GM18517 (cell line): Measurements from ENCODE around the gene CFAP68.
"Not testable (repeated sequence)": the region's sequence is repeated elsewhere in the genome, so short reads cannot be mapped to it uniquely, and the experiment has no call there.

Experiments used
- ATAC-seq: cut with Tn5 transposase; IDR thresholded peaks from one replicate; pipeline ENCODE4 v1.9.1; 2021; ENCODE audit warnings: mild to moderate bottlenecking, moderate library complexity; ENCODE audit not compliant: unreplicated experiment

CFAP68 gene

DNA sequence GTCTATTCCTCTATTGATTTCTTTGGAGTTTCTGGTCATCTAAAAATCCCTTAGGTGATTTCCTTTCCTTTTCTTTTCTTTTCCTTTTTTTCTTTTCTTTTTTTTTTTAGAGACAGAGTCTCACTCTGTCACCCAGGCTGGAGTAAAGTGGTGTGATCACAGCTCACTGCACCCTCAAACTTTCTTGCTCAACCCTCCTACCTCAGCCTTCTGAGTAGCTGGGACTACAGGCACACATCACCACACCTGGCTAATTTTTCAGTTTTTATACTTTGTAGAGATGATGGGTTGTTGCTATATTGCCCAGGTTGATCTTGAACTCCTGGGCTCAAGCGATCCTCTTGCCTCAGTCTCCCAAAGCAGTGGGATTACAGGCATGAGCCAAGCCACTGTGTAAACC, 37.4 kb downstream of the CFAP68 start:
- no peak for ATAC-seq

DNA sequence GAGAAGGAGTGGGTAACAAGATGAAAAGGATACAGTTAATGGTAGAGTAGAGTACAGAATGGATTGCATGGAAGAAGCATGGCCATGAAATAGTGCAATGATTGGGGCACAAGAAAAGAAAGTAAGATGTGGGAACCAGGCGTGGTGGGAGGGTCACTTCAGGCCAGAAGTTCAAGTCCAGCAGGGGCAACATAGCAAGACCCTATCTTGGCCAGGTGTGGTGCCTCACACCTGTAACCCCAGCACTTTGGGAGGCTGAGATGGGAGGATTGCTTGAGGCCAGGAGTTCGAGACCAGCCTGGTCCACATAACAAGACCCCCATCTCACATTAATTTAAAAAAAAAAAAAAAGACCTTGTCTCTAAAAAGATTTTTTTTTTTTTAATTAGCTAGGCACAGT, 38.0 kb downstream of the CFAP68 start:
- no peak for ATAC-seq

DNA sequence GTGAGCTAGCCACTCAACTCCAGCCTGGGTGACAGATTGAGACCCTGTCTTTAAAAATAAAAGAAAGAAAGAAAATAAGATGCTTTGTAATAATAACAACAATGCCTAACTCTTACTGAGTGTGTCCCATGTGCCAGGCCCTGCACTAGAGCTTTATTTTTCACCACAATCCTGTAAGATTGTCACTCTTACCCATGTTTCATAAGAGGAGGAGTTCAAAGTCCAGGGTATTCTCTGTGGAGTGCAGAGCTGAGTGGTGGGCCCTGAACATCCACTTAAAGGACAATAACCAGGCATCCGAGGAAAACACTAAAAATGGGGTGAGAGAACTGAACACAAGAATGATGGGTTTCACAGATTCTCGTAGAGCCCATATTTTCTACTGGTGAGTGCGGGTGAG, 38.4 kb downstream of the CFAP68 start:
- no peak for ATAC-seq

DNA sequence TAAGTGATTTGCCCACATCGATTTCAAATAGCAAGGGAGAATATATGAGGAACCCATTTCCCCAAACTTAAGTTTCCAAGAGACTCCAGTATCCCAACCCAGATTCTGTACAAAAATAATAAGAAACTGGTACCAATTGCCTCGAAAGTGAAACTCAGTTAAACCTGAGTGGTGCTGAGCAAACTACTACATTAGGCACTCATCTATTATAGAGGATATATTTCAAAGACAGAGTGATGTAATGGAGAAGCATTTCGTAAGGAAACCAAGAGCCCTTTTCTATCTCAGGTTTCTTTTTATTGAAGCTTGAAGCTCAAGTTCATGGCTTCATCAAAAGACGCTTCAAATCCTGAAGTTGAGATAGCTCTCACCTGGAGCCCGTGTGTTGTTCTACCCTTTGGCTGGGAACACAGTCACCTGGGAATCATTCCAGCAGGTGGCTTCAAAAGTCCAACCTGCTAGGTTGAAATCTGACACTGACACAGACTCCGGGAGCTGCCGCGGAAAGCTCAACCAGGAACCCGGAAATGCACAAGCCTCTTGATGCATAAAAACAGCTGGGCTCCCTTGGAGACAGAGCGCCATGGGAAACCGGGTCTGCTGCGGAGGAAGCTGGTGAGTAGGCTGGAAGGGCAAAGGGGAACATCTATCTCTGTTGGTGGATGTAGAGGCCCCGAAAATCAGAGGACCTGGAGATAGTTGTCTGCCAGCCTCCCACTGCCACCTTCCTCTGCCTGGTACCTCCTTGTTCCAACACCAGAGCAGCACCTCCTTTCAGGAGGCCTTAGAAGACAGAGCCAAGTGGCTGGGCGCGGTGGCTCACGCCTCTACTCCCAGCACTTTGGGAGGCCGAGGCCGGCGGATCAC, 39.3 kb downstream of the CFAP68 start, which contains the start of gene C11orf52:
TSS of gene C11orf52 (plus strand) at position 524 of the 867 bp plus-strand sequence. CDS start at position 584, 60 bp downstream.
- no peak for ATAC-seq

DNA sequence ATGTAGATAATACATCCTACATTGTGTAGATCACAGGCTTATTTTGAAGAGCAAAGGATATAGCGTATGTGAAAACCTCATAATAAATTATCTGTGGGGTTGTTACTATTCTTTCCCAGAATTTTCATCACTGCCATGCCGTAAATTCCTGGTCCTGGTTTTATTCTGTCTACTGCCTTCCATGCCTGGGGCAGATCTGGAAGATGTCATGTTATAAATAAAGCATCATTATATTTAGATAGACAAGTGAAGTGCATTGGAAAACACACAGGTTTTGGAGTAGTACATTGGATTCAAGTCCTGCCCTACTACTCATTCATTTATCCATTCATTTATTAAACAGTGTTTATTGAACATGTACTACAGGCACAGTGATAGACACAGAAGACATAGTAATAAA, 41.6 kb downstream of the CFAP68 start:
- ATAC-seq: no peak

DNA sequence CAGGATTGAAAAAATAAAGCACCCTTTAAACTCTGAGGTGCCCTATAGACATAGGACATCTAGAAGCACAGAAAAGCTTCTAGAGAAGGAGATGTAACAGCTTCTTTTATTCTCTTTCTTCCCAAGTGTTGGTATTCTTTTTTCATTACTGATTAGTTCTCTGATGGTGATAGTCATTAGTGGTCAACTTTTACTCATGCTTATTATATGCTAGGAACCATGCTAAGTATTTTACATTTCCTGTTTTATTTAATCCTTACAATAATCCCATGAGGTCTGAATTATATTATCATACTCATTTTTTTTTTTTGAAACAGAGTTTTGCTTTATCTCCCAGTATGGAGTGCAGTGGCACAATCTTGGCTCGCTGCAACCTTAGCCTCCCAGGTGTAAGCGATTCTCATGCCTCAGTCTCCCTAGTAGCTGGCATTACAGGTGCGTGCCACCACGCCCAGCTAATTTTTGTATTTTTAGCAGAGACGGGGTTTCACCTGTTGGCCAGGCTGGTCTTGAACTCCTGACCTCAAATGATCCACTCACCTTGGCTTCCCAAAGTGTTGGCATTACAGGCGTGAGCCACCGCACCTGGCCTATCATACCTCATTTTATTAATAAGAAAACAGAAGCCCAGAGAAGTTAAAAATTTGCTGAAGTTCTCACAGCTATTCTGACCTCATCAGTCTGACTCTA, 42.3 kb downstream of the CFAP68 start:
- ATAC-seq: no peak

DNA sequence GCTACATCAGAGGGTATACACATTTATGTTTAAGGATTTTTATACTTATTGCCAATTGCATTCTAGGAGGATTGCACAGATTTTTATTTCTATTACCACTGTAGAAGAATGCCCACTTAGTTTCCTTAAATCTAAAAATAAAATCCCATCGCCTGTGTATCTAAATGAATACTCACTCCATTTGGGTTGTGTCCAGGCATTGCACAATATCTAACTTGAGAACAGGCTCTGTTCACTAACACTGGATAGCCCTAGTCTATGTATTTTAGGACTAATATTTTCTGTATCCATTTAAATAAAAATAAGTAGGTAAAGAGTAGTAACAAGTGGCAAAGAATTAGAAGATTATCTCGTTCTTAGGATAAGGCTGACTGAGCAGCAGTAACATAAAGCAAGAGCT, 43.5 kb downstream of the CFAP68 start:
- no peak for ATAC-seq

DNA sequence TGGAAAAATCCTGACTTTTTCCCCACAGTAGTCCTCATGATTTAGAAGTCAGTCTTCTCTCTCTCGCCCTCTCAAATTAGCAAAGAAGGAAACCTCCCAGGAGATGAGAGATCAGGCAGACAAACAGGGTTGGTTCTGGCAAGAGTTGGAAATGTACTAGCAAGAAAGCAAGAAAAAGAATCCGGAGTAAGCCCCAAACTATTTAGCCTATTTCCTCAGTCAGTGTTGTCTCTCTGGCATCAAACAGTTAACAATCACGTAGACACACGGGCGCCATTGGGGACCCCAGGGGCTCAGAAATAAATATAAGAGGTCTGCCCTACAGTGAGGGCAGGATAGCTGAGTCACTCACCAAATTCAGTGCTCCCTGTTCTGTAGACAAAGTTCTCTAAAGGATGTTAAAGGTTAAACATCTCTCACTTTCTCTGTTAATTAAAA, 44.0 kb downstream of the CFAP68 start:
- no peak for ATAC-seq

DNA sequence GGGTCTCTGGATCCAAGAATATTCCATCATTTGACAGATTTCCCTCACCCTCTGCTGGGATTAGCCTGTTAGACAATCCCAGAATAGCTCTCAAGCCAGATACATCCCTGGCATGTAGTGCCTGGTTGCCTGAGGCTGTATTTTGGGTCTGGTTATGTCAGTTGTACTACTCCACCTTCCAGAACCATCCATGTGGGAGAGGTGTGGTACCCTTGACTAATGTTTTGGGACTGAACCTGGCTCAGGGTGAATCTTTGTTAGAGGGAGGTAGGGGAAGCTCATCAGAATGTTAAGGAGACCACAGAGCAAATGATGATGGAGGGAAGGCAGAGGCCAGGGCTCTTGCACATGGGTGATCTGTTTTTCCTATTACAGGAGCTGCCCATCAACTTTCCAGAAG, 44.6 kb downstream of the CFAP68 start:
- ATAC-seq: no peak

DNA sequence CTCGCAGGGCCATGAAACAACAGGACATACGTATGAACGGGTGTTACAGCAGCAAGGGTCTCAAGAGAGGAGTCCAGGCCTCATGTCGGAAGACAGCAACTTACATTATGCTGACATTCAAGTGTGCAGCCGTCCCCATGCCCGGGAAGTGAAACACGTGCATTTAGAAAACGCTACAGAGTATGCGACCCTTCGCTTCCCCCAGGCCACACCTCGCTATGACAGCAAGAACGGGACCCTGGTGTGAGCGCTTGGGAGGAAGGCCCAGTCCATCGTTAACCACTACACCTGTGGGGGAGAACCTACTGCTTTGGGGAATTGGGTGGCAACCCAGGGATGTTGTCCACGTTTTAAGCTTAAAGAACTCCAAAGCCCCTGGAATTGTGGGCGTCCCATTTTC, 46.6 kb downstream of the CFAP68 start:
- ATAC-seq: no peak

DNA sequence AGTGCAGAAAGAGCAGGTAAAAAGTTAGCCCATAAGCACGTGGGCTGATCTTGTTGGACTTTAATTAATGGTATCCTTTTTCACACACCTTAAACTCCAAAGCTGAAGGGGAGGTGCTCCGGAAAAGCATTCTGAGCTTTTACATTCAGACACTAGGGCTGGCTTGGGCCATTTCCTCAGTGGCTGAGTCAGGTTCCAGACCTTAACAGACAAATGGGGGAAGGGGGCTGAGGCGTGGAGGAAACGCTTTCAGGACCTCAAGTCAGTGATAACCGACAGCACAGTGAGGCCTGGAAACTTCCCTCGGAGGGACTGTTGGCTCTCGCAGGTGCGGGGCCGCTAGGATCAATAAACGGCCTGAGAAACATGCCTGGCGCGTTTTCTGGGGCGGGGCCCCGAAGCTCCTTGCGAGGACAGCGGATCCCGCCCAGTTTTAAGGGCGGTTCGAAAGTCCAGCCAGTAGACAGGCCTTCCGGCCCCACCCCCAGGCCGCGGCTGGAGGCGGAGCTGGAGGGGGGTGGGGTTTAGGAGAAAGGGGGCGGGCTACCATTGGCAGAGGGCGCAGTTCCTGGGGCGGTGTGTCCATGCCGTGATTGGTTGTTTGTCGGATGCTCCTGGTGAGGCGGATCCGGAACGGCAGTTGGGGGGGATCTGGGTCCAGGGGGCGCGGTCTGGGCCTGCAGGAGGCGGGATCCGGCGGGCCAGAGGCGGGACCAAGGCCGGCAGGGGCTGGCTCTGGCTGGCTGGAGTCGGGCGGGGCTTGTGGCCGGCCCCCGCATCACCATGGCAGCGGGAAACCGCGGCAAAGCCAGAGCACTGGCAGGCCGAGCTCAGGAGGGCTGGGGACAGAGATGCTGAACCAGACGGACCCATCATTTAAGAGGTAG, 47.4 kb downstream of the CFAP68 start:
- peak; percentile 78 for ATAC-seq

DNA sequence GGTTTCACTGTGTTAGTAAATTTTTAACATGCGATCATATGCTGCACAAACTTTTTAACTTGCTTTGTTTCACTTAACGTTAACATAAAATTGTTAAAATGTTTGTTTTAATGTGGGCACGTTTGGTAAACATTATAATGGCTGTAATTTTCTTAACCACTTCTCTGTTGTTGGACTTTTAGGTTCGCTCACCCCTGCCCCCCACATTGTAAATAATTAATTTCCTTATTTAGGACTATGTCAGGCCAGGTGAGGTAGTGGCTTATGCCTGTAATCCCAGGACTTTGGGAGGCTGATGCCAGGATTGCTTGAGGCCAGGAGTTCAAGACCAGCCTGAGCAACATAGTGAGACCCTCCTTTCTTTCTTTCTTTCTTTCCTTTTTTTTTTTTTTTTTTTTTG, 51.1 kb downstream of the CFAP68 start:
- ATAC-seq: no peak

DNA sequence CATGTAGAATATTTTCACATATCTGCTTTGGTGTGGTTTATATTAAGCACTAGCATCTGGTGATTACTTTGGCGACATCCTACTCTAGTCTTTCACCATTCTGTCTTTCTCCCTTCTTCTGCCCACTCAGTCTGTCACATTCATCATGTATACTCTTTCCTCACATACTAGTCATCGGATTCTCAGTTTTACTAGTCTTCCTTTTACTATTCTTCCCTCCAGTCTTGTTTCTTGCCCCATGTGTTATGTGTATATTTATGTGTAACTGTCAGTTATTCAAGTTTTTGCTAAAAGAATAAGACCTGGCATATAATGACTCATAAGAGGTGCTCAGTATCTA, 53.2 kb downstream of the CFAP68 start:
- no peak for ATAC-seq

DNA sequence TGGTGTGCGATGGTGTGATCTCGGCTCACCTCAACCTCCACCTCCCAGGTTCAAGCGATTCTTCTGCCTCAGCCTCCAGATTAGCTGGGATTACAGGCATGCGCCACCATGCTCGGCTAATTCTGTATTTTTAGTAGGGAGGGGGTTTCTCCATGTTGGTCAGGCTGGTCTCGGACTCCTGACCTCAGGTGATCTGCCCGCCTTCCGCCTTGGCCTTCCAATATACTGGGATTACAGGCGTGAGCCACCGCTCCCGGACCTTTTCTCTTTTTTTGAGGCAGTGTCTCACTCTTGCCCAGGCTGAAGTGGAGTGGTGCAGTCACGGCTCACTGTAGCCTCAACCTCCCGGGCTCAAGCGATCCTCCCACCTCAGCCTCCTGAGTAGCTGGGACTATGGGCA, 53.8 kb downstream of the CFAP68 start:
- ATAC-seq: not testable (repeated sequence)

DNA sequence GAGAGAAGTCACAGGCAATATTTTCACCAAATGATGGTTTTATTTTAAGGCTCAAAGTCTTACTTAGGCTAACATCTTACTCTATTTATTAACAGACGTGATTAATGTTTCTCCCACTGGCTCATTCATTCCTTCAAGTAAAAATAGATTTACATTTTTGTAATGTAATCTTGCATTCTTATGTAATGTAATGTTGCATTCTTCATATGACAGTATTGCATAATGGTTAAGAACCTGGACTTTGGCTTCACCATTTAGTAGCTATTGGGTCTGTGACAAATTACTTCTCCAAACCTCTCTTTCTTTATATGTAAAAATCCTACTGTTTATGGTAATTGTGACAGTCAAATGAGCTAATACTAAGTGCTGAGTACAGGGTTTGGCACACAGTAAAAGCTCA, 54.5 kb downstream of the CFAP68 start:
- no peak for ATAC-seq

DNA sequence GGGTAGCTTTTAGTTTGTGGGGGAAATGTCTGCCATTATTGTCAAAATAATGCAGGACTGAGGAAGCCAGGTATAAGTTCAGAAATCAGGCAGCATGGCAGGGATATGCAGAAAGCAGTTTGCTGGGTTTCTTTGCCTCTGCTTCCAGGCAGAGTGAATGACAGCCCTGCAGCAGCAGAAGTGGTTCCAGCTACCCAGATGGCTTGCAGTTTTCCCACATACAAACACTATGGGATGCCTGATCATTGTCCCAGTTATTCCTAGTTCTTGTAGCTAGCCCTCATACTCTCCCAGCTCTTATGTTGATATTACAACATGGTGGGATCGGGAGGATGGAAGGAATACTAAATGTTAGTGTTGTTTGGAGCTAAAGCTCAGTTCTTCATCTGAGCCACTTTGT, 55.0 kb downstream of the CFAP68 start:
- ATAC-seq: no peak
